ENCODE data around the gene GPR39.

DNA sequence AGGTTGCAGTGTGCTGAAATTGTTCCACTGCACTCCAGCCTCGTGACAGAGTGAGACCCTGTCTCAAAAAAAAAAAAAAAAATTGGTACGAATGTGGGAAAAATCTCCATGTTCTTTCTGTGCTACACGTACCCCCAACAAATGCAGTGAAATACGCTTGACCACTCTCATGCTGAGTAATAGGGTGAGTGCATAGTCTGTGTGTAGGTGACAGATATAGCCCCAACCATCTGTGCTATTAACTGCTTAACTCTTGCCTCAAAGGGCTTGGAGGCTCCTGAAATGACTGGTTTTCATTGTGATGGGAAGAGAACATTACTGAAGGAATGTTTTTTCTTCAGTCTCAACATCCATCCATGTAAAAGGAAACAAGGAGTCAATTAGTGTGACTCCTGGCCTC is 237.7 kb downstream of the GPR39 start:
- TF ChIP-seq POLR2AphosphoS5 (IDR thresholded peaks at IDR 0.05) (no peak), POLR2A (IDR thresholded peaks at IDR 0.05) (no peak), EP300 (IDR thresholded peaks at IDR 0.05) (no peak)
- TF ChIP-seq, protein P1, sequence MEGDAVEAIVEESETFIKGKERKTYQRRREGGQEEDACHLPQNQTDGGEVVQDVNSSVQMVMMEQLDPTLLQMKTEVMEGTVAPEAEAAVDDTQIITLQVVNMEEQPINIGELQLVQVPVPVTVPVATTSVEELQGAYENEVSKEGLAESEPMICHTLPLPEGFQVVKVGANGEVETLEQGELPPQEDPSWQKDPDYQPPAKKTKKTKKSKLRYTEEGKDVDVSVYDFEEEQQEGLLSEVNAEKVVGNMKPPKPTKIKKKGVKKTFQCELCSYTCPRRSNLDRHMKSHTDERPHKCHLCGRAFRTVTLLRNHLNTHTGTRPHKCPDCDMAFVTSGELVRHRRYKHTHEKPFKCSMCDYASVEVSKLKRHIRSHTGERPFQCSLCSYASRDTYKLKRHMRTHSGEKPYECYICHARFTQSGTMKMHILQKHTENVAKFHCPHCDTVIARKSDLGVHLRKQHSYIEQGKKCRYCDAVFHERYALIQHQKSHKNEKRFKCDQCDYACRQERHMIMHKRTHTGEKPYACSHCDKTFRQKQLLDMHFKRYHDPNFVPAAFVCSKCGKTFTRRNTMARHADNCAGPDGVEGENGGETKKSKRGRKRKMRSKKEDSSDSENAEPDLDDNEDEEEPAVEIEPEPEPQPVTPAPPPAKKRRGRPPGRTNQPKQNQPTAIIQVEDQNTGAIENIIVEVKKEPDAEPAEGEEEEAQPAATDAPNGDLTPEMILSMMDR (IDR thresholded peaks at IDR 0.05): no peak
